H1 (cell line): ENCODE data around the gene JADE3.

ENCODE experiments used
- GABPA ChIP-seq: IDR thresholded peaks from 2 replicates; pipeline ENCODE4 v1.6.1; 2011; ENCODE audit warnings: mild to moderate bottlenecking, low read length, moderate library complexity, borderline replicate concordance; ENCODE audit not compliant: insufficient read depth
- POLR2A ChIP-seq, 2 experiments: IDR thresholded peaks; 1 replicate in 1 of 2; 2 replicates in 1 of 2; pipeline ENCODE4 v1.6.1; 2011; ENCODE audit warnings: low read depth in 2 of 2, low read length in 2 of 2, mild to moderate bottlenecking in 2 of 2; ENCODE audit errors: control extremely low read depth in 1 of 2
- RFX5 ChIP-seq: IDR thresholded peaks from 2 replicates; pipeline ENCODE4 v1.6.1; 2011; ENCODE audit warnings: low read depth, low read length, improper control_type of control experiment, borderline replicate concordance
- TF ChIP-seq, protein P1 (sequence below), 3 experiments: IDR thresholded peaks; 1 replicate in 2 of 3; 2 replicates in 1 of 3; pipeline versions ENCODE4 v1.5.1 to v1.6.1; 2011; ENCODE audit warnings: low read length in 3 of 3, mild to moderate bottlenecking in 3 of 3, inconsistent platforms in 2 of 3, low read depth in 1 of 3, moderate library complexity in 1 of 3; ENCODE audit not compliant: insufficient read depth in 1 of 3; ENCODE audit errors: control extremely low read depth in 1 of 3

DNA sequence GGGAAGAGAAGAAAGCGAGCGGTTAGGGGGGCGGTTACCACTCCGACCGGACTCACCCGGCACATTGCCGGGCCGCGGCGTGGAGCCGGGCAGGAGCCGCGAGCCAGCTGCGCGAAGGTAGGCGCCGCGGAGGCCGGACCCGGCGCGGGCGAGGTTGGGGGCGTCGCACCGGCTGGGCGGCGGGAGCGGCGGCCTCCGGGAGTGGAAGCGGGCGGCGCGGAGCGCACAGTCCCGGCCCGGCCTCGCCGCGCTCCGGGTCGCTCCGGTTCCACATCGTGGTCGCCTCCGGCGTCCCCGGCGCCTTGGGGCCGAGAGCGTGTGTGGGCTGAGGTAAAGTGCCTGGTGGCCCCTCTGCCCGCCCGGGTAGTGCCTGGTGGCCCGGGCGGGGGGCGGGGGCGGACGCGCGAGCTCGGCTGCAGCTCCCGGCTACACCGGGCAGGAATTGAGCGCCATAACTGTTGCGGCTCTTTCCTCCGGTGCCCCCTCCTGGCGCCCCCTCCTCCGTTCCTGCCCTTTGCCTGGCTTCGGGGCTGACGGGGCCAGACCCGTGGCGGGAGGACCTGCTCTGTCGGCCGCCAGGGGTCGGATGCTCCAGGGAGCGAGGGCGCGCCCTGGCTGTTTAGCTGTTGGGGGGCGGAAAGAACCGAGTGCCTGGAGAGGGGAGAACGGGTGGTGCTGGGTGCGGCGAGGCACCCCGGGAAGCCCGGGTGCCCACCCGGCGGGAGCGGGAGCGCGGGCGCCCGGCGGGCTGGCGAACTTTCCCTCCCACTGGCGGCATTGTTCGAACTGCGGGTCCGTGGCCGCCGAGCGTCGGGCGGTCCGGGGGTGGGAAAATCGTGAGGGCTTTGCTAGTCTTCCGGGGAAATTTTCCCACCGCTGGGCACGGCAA lies 626 bp downstream of the JADE3 start:
- TF ChIP-seq, protein P1, sequence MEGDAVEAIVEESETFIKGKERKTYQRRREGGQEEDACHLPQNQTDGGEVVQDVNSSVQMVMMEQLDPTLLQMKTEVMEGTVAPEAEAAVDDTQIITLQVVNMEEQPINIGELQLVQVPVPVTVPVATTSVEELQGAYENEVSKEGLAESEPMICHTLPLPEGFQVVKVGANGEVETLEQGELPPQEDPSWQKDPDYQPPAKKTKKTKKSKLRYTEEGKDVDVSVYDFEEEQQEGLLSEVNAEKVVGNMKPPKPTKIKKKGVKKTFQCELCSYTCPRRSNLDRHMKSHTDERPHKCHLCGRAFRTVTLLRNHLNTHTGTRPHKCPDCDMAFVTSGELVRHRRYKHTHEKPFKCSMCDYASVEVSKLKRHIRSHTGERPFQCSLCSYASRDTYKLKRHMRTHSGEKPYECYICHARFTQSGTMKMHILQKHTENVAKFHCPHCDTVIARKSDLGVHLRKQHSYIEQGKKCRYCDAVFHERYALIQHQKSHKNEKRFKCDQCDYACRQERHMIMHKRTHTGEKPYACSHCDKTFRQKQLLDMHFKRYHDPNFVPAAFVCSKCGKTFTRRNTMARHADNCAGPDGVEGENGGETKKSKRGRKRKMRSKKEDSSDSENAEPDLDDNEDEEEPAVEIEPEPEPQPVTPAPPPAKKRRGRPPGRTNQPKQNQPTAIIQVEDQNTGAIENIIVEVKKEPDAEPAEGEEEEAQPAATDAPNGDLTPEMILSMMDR (IDR thresholded peaks at IDR 0.05; ENCODE audit: control extremely low read depth in 1 of 3, insufficient read depth in 1 of 3, low read depth in 1 of 3, low read length in 3 of 3) = peak; percentile 49 to 60 (median 52)
- TF ChIP-seq RFX5 = no peak
- peak; percentile 50 to 66 for TF ChIP-seq POLR2A (IDR thresholded peaks at IDR 0.05; ENCODE audit: control extremely low read depth in 1 of 2, low read depth in 2 of 2, low read length in 2 of 2)
- TF ChIP-seq GABPA = no peak
